Upper lobe of left lung (tissue), 4 donors: ENCODE measurements around the gene UQCC2.

Experiments used
- CTCF ChIP-seq, 6 experiments: fragments of 450-650 bp in 4 of 6; fragments of 200-600 bp in 2 of 6; sonication (generic) in 2 of 6; IDR thresholded peaks; one replicate each; pipeline ENCODE4 v1.5.1; 2016 to 2019; ENCODE audit warnings: antibody characterized with exemption in 6 of 6
- POLR2A ChIP-seq, 4 donors: fragments of 450-650 bp; IDR thresholded peaks; one replicate each; pipeline ENCODE4 v1.5.1; 2016 to 2017; ENCODE audit warnings: antibody characterized with exemption in 4 of 4, mild to moderate bottlenecking in 2 of 4

DNA sequence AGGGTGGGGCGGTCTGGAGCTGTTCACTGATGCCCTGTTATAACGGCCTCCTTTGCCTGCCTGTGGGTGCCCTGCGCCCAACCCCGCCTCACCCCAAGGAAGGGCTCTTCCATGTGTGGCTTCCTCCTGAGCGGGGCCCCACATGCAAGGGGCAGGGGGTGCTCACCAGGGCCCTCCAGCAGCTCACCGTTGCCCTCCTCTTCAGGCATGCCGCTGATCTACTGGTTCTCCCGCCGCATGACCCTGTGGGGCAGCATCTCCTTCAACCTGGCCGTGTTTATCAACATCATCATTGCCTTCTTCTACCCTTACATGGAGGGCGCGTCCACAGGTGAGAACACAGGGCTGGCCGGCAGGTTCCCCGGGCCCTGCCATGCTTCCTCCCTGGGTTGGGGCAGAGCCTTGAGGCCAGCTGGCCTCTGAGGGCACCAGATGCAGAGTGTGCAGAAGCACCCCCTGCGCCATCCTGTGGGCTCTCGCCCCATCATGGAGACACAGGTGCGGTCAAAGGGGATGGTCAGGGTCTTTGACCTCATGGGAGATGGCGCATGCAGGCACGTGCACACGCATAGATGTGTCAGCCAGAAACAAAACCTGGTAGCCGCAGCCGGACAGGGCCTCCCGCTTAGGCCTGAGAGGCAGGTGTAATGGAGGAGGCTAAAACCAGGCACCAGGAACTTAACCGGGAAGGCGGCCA lies 22.9 kb downstream of the UQCC2 start:
- TF ChIP-seq POLR2A (IDR thresholded peaks at IDR 0.05) (no peak), CTCF (IDR thresholded peaks at IDR 0.05) (no peak)
